ENCODE results near the gene ERC1. TPM values are rescaled to one million over a fixed set of nuclear protein-coding genes. Genes with fewer than 3 reads are reported as not detected.

The ERC1 gene
- total RNA-seq, 1 donor from 2014 or later: 79.5 TPM

DNA sequence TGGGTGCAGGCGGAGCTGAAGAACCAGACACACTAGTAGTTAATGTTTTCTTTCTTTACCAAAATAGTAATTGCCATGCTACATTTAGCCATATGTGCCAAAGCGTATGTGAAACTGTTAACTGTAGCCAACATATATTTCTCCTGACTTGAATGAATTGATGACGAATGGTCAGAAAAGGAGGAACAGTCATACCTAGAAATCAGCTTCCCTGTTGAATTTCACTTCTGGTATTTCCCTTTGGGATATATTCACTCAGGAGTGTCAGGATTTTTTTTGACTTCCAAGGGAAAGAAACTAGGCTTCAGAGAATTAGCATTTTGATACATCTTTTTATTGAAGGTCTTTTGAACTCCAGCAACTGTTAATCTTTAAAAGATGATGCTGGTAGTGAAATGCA lies 87.0 kb downstream of the ERC1 start:
- H3K36me3 Mint-ChIP-seq (ENCODE audit: unreplicated experiment): no peaks in the 10 kb centered on the region
- H3K27ac Mint-ChIP-seq (ENCODE audit: unreplicated experiment): no peak overlapping the region
- no peaks in the 10 kb centered on the region for H3K27me3 Mint-ChIP-seq (ENCODE audit: unreplicated experiment)
- no peaks in the 10 kb centered on the region for H3K9me3 Mint-ChIP-seq (ENCODE audit: unreplicated experiment)
- peaks cover 18% of the 10 kb centered on the region for H3K4me1 Mint-ChIP-seq (ENCODE audit: unreplicated experiment)
- no peak for DNase-seq (ENCODE audit: extremely low spot score, unreplicated experiment)
- H3K4me3 Mint-ChIP-seq (ENCODE audit: unreplicated experiment): no peak overlapping the region
- TF ChIP-seq, protein P1, sequence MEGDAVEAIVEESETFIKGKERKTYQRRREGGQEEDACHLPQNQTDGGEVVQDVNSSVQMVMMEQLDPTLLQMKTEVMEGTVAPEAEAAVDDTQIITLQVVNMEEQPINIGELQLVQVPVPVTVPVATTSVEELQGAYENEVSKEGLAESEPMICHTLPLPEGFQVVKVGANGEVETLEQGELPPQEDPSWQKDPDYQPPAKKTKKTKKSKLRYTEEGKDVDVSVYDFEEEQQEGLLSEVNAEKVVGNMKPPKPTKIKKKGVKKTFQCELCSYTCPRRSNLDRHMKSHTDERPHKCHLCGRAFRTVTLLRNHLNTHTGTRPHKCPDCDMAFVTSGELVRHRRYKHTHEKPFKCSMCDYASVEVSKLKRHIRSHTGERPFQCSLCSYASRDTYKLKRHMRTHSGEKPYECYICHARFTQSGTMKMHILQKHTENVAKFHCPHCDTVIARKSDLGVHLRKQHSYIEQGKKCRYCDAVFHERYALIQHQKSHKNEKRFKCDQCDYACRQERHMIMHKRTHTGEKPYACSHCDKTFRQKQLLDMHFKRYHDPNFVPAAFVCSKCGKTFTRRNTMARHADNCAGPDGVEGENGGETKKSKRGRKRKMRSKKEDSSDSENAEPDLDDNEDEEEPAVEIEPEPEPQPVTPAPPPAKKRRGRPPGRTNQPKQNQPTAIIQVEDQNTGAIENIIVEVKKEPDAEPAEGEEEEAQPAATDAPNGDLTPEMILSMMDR (IDR thresholded peaks at IDR 0.05): no peak

DNA sequence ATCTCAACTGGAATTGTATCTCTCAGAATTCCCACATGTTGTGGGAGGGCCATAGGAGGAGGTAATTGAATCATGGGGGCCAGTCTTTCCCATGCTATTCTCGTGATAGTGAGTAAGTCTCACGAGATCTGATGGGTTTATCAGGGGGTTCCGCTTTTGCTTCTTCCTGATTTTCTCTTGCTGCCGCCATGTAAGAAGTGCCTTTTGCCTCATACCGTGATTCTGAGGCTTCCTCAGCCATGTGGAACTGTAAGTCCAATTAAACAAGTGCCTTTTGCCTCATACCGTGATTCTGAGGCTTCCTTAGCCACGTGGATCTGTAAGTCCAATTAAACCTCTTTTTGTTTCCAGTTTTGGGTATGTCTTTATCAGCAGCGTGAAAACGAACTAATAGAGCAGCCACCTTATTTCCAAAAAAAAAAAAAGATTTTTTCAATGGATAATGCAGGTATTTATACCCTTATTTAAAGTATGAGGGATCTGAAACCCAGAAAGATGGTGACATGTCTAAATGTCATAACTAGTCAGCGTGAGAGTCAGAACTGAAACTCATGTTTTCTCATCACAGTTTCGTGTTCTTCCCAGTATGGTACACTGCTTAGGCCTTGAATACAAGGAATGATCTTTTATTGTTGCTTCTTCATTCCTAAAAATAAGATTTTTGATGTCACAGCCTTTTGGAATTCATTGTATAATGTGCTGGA lies 89.6 kb downstream of the ERC1 start:
- no peak overlapping the region for H3K27ac Mint-ChIP-seq (ENCODE audit: unreplicated experiment)

DNA sequence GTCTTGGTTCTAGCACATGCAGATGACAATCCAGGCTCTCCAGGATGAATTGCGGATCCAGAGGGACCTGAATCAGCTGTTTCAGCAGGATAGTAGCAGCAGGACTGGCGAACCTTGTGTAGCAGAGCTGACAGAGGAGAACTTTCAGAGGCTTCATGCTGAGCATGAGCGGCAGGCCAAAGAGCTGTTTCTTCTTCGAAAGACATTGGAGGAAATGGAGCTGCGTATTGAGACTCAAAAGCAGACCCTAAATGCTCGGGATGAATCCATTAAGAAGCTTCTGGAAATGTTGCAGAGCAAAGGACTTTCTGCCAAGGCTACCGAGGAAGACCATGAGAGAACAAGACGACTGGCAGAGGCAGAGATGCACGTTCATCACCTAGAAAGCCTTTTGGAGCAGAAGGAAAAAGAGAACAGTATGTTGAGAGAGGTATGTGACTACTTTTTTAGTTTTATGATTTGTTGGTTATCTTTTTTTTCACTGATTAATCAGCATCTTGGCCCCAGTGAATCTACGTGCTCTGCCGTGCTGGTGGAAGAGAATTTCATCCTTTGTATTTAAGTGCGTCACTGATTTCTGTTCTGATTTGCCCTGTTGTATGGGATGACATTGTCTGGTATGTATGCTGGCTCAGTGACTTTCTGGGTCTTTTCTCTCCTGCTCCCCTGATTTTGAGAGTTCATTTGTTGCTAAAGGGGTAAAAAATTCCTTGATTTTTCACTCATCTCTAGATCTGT lies 92.3 kb downstream of the ERC1 start:
- H3K9me3 Mint-ChIP-seq (ENCODE audit: unreplicated experiment): no peaks in the 10 kb centered on the region
- H3K27me3 Mint-ChIP-seq (ENCODE audit: unreplicated experiment): no peaks in the 10 kb centered on the region
- no peaks in the 10 kb centered on the region for H3K36me3 Mint-ChIP-seq (ENCODE audit: unreplicated experiment)
- H3K4me3 Mint-ChIP-seq (ENCODE audit: unreplicated experiment): peak overlapping the region; percentile 31
- H3K27ac Mint-ChIP-seq (ENCODE audit: unreplicated experiment): peak overlapping the region; percentile 80
- no peak for DNase-seq (ENCODE audit: extremely low spot score, unreplicated experiment)
- H3K4me1 Mint-ChIP-seq (ENCODE audit: unreplicated experiment): peaks cover 17% of the 10 kb centered on the region
- TF ChIP-seq, protein P1 (IDR thresholded peaks at IDR 0.05): no peak

More for the DNA sequence above, 89.6 kb downstream of the ERC1 start:
- H3K36me3 Mint-ChIP-seq (ENCODE audit: unreplicated experiment): no peaks in the 10 kb centered on the region
- H3K4me3 Mint-ChIP-seq (ENCODE audit: unreplicated experiment): no peak overlapping the region
- no peaks in the 10 kb centered on the region for H3K9me3 Mint-ChIP-seq (ENCODE audit: unreplicated experiment)
- H3K27me3 Mint-ChIP-seq (ENCODE audit: unreplicated experiment): no peaks in the 10 kb centered on the region
- peaks cover 25% of the 10 kb centered on the region for H3K4me1 Mint-ChIP-seq (ENCODE audit: unreplicated experiment)
- TF ChIP-seq, protein P1 (IDR thresholded peaks at IDR 0.05): no peak
- DNase-seq (ENCODE audit: extremely low spot score, unreplicated experiment): no peak

DNA sequence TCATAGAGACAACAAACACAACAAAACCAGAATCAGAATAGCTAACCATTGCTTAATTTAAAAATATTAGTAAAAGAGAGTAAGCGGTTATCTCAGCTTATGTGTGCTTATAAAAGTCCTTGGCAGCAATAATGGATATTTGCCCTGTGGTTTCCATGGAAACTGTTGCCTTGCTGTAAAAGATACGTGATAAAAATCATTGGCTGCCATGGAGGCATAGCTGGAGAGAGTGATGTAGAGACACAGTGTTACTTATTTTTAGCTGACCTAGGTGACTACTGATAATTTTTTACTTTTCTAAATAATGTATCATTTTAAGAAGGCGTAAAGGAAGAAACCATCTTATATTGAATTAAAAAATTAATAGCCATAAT lies 92.9 kb downstream of the ERC1 start:
- TF ChIP-seq, protein P1 (IDR thresholded peaks at IDR 0.05): no peak
- Mint-ChIP-seq H3K27ac (ENCODE audit: unreplicated experiment) (peak overlapping the region; percentile 80), H3K27me3 (ENCODE audit: unreplicated experiment) (no peaks in the 10 kb centered on the region), H3K36me3 (ENCODE audit: unreplicated experiment) (no peaks in the 10 kb centered on the region), H3K4me3 (ENCODE audit: unreplicated experiment) (no peak overlapping the region), H3K4me1 (ENCODE audit: unreplicated experiment) (peaks cover 17% of the 10 kb centered on the region), H3K9me3 (ENCODE audit: unreplicated experiment) (no peaks in the 10 kb centered on the region)
- no peak for DNase-seq (ENCODE audit: extremely low spot score, unreplicated experiment)

DNA sequence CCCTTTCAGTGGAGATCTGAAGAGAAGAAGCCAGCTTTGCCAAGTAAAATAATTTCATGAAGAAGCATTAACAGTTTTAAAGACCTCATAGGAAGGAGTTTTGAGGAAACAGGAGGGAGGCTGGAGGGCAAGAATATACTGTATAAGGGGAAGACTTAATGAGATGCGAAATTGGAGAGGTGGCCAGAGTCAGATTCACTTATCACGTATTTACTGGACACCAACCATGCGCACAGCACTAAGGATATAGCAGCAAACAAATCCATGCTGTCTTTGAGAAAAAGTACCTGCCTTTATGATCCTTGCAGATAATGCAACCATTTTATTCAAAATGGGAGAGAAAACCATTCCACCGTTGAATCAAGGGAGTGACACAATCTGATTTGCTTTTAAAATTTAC lies 100.3 kb downstream of the ERC1 start:
- Mint-ChIP-seq H3K4me3 (ENCODE audit: unreplicated experiment) (no peak overlapping the region), H3K27ac (ENCODE audit: unreplicated experiment) (peak overlapping the region; percentile 45), H3K4me1 (ENCODE audit: unreplicated experiment) (peaks cover 17% of the 10 kb centered on the region), H3K36me3 (ENCODE audit: unreplicated experiment) (no peaks in the 10 kb centered on the region), H3K9me3 (ENCODE audit: unreplicated experiment) (no peaks in the 10 kb centered on the region), H3K27me3 (ENCODE audit: unreplicated experiment) (no peaks in the 10 kb centered on the region)
- DNase-seq (ENCODE audit: extremely low spot score, unreplicated experiment): no peak
- TF ChIP-seq, protein P1 (IDR thresholded peaks at IDR 0.05): no peak
